HG03159 (cell line): ENCODE results near the gene MYT1.

Source experiments
- ATAC-seq: cut with Tn5 transposase; IDR thresholded peaks from one replicate; pipeline ENCODE4 v1.9.1; 2021; ENCODE audit warnings: mild to moderate bottlenecking, moderate library complexity; ENCODE audit not compliant: unreplicated experiment

Gene MYT1

GRCh38 chr20:64153861-64154589 is 10.2 kb upstream of the MYT1 start:
- ATAC-seq = no peak

- ATAC-seq = no peak
Measured at GRCh38 chr20:64154590-64155257, 9.5 kb upstream of the MYT1 start.

GRCh38 chr20:64155258-64156135 is 8.8 kb upstream of the MYT1 start:
- ATAC-seq = no peak

GRCh38 chr20:64156136-64156885 is 7.9 kb upstream of the MYT1 start:
- ATAC-seq = no peak

- no peak for ATAC-seq
Measured at GRCh38 chr20:64156886-64157875, 7.1 kb upstream of the MYT1 start.

GRCh38 chr20:64157878-64158277 is 6.4 kb upstream of the MYT1 start:
- no peak for ATAC-seq

GRCh38 chr20:64158346-64159285 is 5.6 kb upstream of the MYT1 start:
- ATAC-seq = no peak

- ATAC-seq = no peak
Measured at GRCh38 chr20:64159286-64159680, 5.0 kb upstream of the MYT1 start.

GRCh38 chr20:64159711-64160110 is 4.5 kb upstream of the MYT1 start:
- ATAC-seq = no peak

- no peak for ATAC-seq
Measured at GRCh38 chr20:64160118-64160517, 4.1 kb upstream of the MYT1 start.

- ATAC-seq = no peak
Measured at GRCh38 chr20:64160526-64161355, 3.5 kb upstream of the MYT1 start.

- no peak for ATAC-seq
Measured at GRCh38 chr20:64161356-64162238, 2.7 kb upstream of the MYT1 start.

GRCh38 chr20:64162239-64162910 is 1.9 kb upstream of the MYT1 start:
- no peak for ATAC-seq

- ATAC-seq = no peak
Measured at GRCh38 chr20:64163776-64164122, 503 bp upstream of the MYT1 start.

GRCh38 chr20:64165866-64166600 is 1.8 kb downstream of the MYT1 start:
- ATAC-seq = no peak
